ENCODE data around the gene KIF26B. TPM values are rescaled to one million over a fixed set of nuclear protein-coding genes. Genes with fewer than 3 reads are reported as not detected.

KIF26B gene
- total and polyA plus RNA-seq, 10 of the 15 experiments (the other 5 are each of a cell fraction or from before 2014, with no cell fraction given): 0.35 to 11.6 (median 2.2) TPM

- no peak overlapping the region for H3K4me3 ChIP-seq
- H3K4me1 ChIP-seq (ENCODE audit: control insufficient read depth, insufficient read depth, low read length): no peaks in the 10 kb centered on the region
- BruUV-seq (replicated peaks): no TSS peak
- H3K9ac ChIP-seq (ENCODE audit: control insufficient read depth, insufficient read depth, low read length): no peak overlapping the region
- ChIA-PET RAD21 (ENCODE audit: unreplicated experiment) (no interaction called here), POLR2A (no interaction called here), CTCF (no interaction called here), SMC1A (ENCODE audit: uncharacterized antibody, unreplicated experiment) (no interaction called here)
- no peak overlapping the region for H2AFZ ChIP-seq (ENCODE audit: control insufficient read depth, low read depth, low read length)
- no peak overlapping the region for H3K4me2 ChIP-seq (ENCODE audit: control insufficient read depth, insufficient read depth)
- H3K9me3 ChIP-seq (replicated peaks; ENCODE audit: control insufficient read depth, insufficient read depth, low read length): no peaks in the 10 kb centered on the region
- in situ Hi-C loops (cut with MboI) (no loop called here), intact Hi-C loops (cut with micrococcal nuclease; ENCODE audit: unreplicated experiment) (no loop called here)
- H3K27ac ChIP-seq (ENCODE audit: control insufficient read depth, insufficient read depth): no peak overlapping the region
- H4K20me1 ChIP-seq (ENCODE audit: control insufficient read depth, insufficient read depth): no peaks in the 10 kb centered on the region
- DNase-seq (ENCODE audit: low read depth, low spot score) (no peak), FAIRE-seq (no peak), ATAC-seq (no peak)
- TF ChIP-seq ATF7 (IDR thresholded peaks at IDR 0.05; ENCODE audit: low read depth) (no peak), RB1 (IDR thresholded peaks at IDR 0.05; ENCODE audit: borderline replicate concordance) (no peak), ASH2L (IDR thresholded peaks at IDR 0.05; ENCODE audit: borderline replicate concordance, low read depth) (no peak), CTCF (IDR thresholded peaks at IDR 0.05 in 2 of 3, conservative IDR thresholded peaks at IDR 0.05 in 1 of 3; ENCODE audit: control insufficient read depth in 2 of 3, extremely low read depth in 1 of 3, insufficient read depth in 1 of 3, low read depth in 3 of 3, low read length in 3 of 3) (no peak), ETV6 (conservative IDR thresholded peaks at IDR 0.05 in 1 of 2, IDR thresholded peaks at IDR 0.05 in 1 of 2; ENCODE audit: borderline replicate concordance in 1 of 2, low read depth in 1 of 2) (no peak), MEF2B (IDR thresholded peaks at IDR 0.05; ENCODE audit: partially characterized antibody, poor library complexity, severe bottlenecking) (no peak), MXI1 (IDR thresholded peaks at IDR 0.05; ENCODE audit: low read depth, low read length) (no peak), TBL1XR1 (IDR thresholded peaks at IDR 0.05; ENCODE audit: low read depth, low read length) (no peak)
- TF ChIP-seq, protein P1, sequence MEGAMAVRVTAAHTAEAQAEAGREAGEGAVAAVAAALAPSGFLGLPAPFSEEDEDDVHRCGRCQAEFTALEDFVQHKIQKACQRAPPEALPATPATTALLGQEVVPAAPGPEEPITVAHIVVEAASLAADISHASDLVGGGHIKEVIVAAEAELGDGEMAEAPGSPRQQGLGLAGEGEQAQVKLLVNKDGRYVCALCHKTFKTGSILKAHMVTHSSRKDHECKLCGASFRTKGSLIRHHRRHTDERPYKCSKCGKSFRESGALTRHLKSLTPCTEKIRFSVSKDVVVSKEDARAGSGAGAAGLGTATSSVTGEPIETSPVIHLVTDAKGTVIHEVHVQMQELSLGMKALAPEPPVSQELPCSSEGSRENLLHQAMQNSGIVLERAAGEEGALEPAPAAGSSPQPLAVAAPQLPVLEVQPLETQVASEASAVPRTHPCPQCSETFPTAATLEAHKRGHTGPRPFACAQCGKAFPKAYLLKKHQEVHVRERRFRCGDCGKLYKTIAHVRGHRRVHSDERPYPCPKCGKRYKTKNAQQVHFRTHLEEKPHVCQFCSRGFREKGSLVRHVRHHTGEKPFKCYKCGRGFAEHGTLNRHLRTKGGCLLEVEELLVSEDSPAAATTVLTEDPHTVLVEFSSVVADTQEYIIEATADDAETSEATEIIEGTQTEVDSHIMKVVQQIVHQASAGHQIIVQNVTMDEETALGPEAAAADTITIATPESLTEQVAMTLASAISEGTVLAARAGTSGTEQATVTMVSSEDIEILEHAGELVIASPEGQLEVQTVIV (IDR thresholded peaks at IDR 0.05; ENCODE audit: borderline replicate concordance, partially characterized antibody): no peak
- TF ChIP-seq, protein P2, sequence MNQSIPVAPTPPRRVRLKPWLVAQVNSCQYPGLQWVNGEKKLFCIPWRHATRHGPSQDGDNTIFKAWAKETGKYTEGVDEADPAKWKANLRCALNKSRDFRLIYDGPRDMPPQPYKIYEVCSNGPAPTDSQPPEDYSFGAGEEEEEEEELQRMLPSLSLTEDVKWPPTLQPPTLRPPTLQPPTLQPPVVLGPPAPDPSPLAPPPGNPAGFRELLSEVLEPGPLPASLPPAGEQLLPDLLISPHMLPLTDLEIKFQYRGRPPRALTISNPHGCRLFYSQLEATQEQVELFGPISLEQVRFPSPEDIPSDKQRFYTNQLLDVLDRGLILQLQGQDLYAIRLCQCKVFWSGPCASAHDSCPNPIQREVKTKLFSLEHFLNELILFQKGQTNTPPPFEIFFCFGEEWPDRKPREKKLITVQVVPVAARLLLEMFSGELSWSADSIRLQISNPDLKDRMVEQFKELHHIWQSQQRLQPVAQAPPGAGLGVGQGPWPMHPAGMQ (IDR thresholded peaks at IDR 0.05; ENCODE audit: borderline replicate concordance): no peak
- peaks cover 0 to 2% of the 10 kb centered on the region in 2 experiments; a peak in 2 of 4 replicates for H3K27me3 ChIP-seq (replicated peaks in 1 of 2; ENCODE audit: control insufficient read depth in 2 of 2, insufficient read depth in 2 of 2, low read length in 1 of 2)
- H3K36me3 ChIP-seq (ENCODE audit: control insufficient read depth in 2 of 2, insufficient read depth in 2 of 2, low read length in 1 of 2): no peaks in the 10 kb centered on the region
- WGBS (ENCODE audit: insufficient coverage, insufficient replicate concordance, low lambda C conversion rate, missing lambda C conversion rate): 56% methylated on average over 9 of the region's 9 CpGs
- no peaks in the 10 kb centered on the region for H3K79me2 ChIP-seq (ENCODE audit: control insufficient read depth, insufficient read depth, low read length)
Measured at GRCh38 chr1:245382981-245383380, 228.2 kb downstream of the KIF26B start.
